Tibial nerve (tissue), 4 donors: Measurements from ENCODE around the gene KHNYN. TPM values are rescaled to one million over a fixed set of nuclear protein-coding genes. Genes with fewer than 3 reads are reported as not detected.

ENCODE experiments used
- DNase-seq, 2 donors: peaks; one replicate each; pipeline ENCODE4 v3.0.0-alpha.2; 2019; ENCODE audit warnings: low spot score in 2 of 2
- H3K27ac ChIP-seq, 4 donors: fragments of 200-600 bp; sonication (generic) in 3 of 4; one replicate each; pipeline ENCODE4 v1.5.1; 2017 to 2019; ENCODE audit warnings: mild to moderate bottlenecking in 1 of 4
- H3K27me3 ChIP-seq, 2 donors: fragments of 200-600 bp; sonication (generic) in 1 of 2; one replicate each; pipeline versions ENCODE4 v1.5.1 to v1.6.0; 2017 to 2019
- H3K36me3 ChIP-seq, 3 donors: fragments of 200-600 bp; sonication (generic); one replicate each; pipeline ENCODE4 v1.5.1; 2018 to 2019
- H3K4me1 ChIP-seq, 4 donors: fragments of 200-600 bp; sonication (generic) in 3 of 4; one replicate each; pipeline ENCODE4 v1.5.1; 2017 to 2019
- H3K4me3 ChIP-seq, 4 donors: fragments of 200-600 bp; sonication (generic) in 3 of 4; one replicate each; pipeline ENCODE4 v1.5.1; 2017 to 2019; ENCODE audit warnings: mild to moderate bottlenecking in 1 of 4, moderate library complexity in 1 of 4
- H3K9me3 ChIP-seq, 4 donors: fragments of 200-600 bp; sonication (generic) in 3 of 4; one replicate each; pipeline ENCODE4 v1.5.1; 2017 to 2019
- EP300 ChIP-seq, 2 donors: sonication (generic); formaldehyde crosslinking; IDR thresholded peaks; one replicate each; pipeline ENCODE4 v1.6.1; 2017; ENCODE audit warnings: antibody characterized with exemption in 2 of 2, mild to moderate bottlenecking in 1 of 2
- POLR2A ChIP-seq, 2 donors: fragments of 450-650 bp; IDR thresholded peaks; one replicate each; pipeline ENCODE4 v1.6.1; 2017; ENCODE audit warnings: antibody characterized with exemption in 2 of 2, mild to moderate bottlenecking in 2 of 2, moderate library complexity in 2 of 2
- WGBS, 2 donors: methylation state at CpG; one replicate each; pipeline ENCODE4 v1.1.5; 2018; 5-methylcytosine and 5-hydroxymethylcytosine counted together
- total RNA-seq, 4 donors: library from RNA; depleted of rRNA; stranded (reverse); fragments of >200 nt; gene quantifications; one replicate each; pipeline ENCODE4 v1.1.0, GENCODE V29; 2016
- TF ChIP-seq, protein P1 (sequence below), 5 experiments: fragments of 200-600 bp in 3 of 5; fragments of 450-650 bp in 2 of 5; sonication (generic) in 3 of 5; IDR thresholded peaks; one replicate each; pipeline ENCODE4 v1.5.1; 2016 to 2019; ENCODE audit warnings: antibody characterized with exemption in 5 of 5, mild to moderate bottlenecking in 3 of 5, moderate library complexity in 2 of 5

Gene KHNYN
- total RNA-seq, 4 donors from 2014 or later = 66.8 to 106 (median 84.5) TPM

GRCh38 chr14:24439830-24440605 lies 10.3 kb downstream of the KHNYN start:
- peak overlapping the region in 2 of 4 donors; percentile 98 for H3K27ac ChIP-seq
- DNase-seq = no peak
- WGBS, 2 donors = 68 to 77% methylated on average over 13 of the region's 15 CpGs
- H3K4me1 ChIP-seq = peaks cover 0 to 72% (median 33%) of the 10 kb centered on the region in 4 donors
- TF ChIP-seq, protein P1, sequence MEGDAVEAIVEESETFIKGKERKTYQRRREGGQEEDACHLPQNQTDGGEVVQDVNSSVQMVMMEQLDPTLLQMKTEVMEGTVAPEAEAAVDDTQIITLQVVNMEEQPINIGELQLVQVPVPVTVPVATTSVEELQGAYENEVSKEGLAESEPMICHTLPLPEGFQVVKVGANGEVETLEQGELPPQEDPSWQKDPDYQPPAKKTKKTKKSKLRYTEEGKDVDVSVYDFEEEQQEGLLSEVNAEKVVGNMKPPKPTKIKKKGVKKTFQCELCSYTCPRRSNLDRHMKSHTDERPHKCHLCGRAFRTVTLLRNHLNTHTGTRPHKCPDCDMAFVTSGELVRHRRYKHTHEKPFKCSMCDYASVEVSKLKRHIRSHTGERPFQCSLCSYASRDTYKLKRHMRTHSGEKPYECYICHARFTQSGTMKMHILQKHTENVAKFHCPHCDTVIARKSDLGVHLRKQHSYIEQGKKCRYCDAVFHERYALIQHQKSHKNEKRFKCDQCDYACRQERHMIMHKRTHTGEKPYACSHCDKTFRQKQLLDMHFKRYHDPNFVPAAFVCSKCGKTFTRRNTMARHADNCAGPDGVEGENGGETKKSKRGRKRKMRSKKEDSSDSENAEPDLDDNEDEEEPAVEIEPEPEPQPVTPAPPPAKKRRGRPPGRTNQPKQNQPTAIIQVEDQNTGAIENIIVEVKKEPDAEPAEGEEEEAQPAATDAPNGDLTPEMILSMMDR (IDR thresholded peaks at IDR 0.05) = no peak
- no peak for TF ChIP-seq POLR2A (IDR thresholded peaks at IDR 0.05)
- TF ChIP-seq EP300 (IDR thresholded peaks at IDR 0.05) = no peak
- H3K9me3 ChIP-seq = no peaks in the 10 kb centered on the region
- H3K4me3 ChIP-seq = no peak overlapping the region
- no peaks in the 10 kb centered on the region for H3K27me3 ChIP-seq
- H3K36me3 ChIP-seq = peaks cover 0 to 58% (median 22%) of the 10 kb centered on the region in 3 donors

- TF ChIP-seq EP300 (IDR thresholded peaks at IDR 0.05) (no peak), POLR2A (IDR thresholded peaks at IDR 0.05) (no peak)
- TF ChIP-seq, protein P1 (IDR thresholded peaks at IDR 0.05) = no peak
- Histone ChIP-seq H3K27ac (peak overlapping the region; percentile 98 to 100 (median 98)), H3K9me3 (no peaks in the 10 kb centered on the region), H3K4me3 (no peak overlapping the region), H3K4me1 (peaks cover 0 to 65% (median 33%) of the 10 kb centered on the region in 4 donors), H3K36me3 (peaks cover 0 to 54% (median 22%) of the 10 kb centered on the region in 3 donors), H3K27me3 (no peaks in the 10 kb centered on the region)
- no peak for DNase-seq
- 78 to 86% methylated on average over 8 of the region's 8 CpGs for WGBS, 2 donors
These were observed 11.0 kb downstream of the KHNYN start for GRCh38 chr14:24440606-24441399.

- 46 to 52% methylated on average over 5 of the region's 5 CpGs for WGBS, 2 donors
- H3K36me3 ChIP-seq = peaks cover 0 to 48% (median 22%) of the 10 kb centered on the region in 3 donors
- no peak for TF ChIP-seq POLR2A (IDR thresholded peaks at IDR 0.05)
- peak overlapping the region; percentile 98 to 100 (median 98) for H3K27ac ChIP-seq
- H3K27me3 ChIP-seq = no peaks in the 10 kb centered on the region
- peak overlapping the region; percentile 56 to 90 (median 67) for H3K4me3 ChIP-seq
- H3K4me1 ChIP-seq = peaks cover 0 to 59% (median 29%) of the 10 kb centered on the region in 4 donors
- DNase-seq = no peak
- no peaks in the 10 kb centered on the region for H3K9me3 ChIP-seq
These were observed 11.7 kb downstream of the KHNYN start for GRCh38 chr14:24441485-24441884.

DNA sequence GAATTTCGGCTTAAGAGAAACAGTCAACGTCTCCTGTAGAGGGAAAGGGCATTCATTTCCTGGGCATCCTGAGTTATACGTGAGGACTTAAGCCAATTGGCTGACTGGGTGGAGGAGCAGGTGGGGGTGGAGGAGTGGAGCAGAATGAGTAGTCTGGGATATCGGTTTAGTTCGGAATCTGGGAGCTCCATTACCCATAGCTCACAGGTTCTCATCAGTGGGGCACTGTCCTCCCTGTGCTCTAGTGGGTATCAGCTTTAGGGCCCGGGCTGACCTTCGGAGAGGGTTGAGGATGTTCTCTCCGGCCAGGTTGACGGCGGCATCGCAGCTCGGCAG lies 12.1 kb downstream of the KHNYN start:
- 0 to 1% methylated on average over 9 to 12 of the region's 12 CpGs for WGBS, 2 donors
- no peak for DNase-seq
- Histone ChIP-seq H3K27ac (peak overlapping the region; percentile 98 to 100 (median 98)), H3K36me3 (peaks cover 0 to 44% (median 21%) of the 10 kb centered on the region in 3 donors), H3K9me3 (no peaks in the 10 kb centered on the region), H3K4me3 (peak overlapping the region; percentile 56 to 90 (median 67)), H3K4me1 (peaks cover 0 to 55% (median 26%) of the 10 kb centered on the region in 4 donors), H3K27me3 (no peaks in the 10 kb centered on the region)
- TF ChIP-seq, protein P1 (IDR thresholded peaks at IDR 0.05) = no peak
- TF ChIP-seq POLR2A (IDR thresholded peaks at IDR 0.05) (no peak), EP300 (IDR thresholded peaks at IDR 0.05) (no peak)

DNA sequence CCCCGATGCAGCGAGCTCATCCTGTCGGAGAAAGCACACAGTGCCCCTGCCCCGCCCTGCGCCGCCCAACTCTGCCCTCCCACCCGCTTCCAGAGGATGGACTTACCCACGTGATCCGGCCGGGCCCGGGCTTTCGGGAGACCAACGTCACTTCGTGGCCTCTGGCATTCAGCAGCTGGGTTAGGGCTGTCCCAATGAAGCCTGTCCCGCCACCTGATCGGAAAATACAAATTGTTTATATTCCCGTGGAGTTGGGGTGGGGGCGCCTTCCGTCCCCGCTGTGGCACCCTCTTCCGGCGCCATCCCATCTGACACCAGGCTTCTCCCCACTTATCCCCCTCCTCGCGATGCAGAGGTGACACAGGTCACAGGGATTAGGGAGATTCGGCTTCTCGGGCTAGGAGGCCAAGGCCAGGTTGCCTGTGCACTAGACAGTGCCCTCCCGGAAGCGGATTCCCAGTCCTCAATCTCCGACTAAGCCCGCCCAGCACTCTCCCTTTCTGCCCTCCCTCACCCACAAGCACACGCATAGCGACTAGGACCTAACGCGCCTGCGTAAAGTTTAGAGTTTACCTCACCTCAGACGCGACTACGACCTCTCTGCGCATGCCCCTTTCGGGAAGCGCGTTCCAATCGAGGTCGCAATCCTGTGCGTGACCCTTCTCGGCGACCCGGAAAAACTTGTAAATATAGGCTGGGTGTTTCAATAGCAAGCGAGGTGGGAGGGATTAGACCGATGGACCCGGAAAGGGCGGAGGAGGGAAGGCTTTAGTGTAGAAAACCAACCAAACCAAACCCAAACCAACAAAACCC lies 12.7 kb downstream of the KHNYN start, which contains the start of gene SDR39U1:
Gene SDR39U1, minus strand, starts transcription at position 537 of the 813 bp plus-strand sequence. Its CDS starts 7 bp downstream, at position 530.
- no peaks in the 10 kb centered on the region for H3K27me3 ChIP-seq
- H3K4me3 ChIP-seq = peak within 1 kb of the TSS; percentile 58 to 90 (median 69)
- H3K9me3 ChIP-seq = no peaks in the 10 kb centered on the region
- TF ChIP-seq EP300 (IDR thresholded peaks at IDR 0.05) (peak; percentile 57 to 98), POLR2A (IDR thresholded peaks at IDR 0.05) (peak; percentile 81 to 95)
- TF ChIP-seq, protein P1 (IDR thresholded peaks at IDR 0.05) = peak in 2 of 5 experiments; percentile 21 to 26
- WGBS, 2 donors = 0 to 1% methylated on average over 45 to 49 of the region's 52 CpGs
- peaks cover 0 to 49% (median 21%) of the 10 kb centered on the region in 4 donors for H3K4me1 ChIP-seq
- DNase-seq = peak; percentile 91 to 96
- H3K27ac ChIP-seq = peak within 1 kb of the TSS; percentile 98 to 100 (median 98)
- peaks cover 0 to 38% (median 16%) of the 10 kb centered on the region in 3 donors for H3K36me3 ChIP-seq
